H1 (cell line): ENCODE data around the gene DKKL1. TPM values are rescaled to one million over a fixed set of nuclear protein-coding genes. Genes with fewer than 3 reads are reported as not detected.

Experiments used
- CTCF ChIA-PET: fragments of 300-600 bp; sonication (Branson Sonifier 250); formaldehyde crosslinking; loops from one replicate; lab custom pipeline; 2021; ENCODE audit not compliant: partially characterized antibody; lab: Charles Lee
- POLR2A ChIA-PET: fragments of 300-600 bp; sonication (Branson Sonifier 250); formaldehyde crosslinking; loops from one replicate; lab custom pipeline; 2021; ENCODE audit warnings: inconsistent platforms; ENCODE audit not compliant: partially characterized antibody; lab: Charles Lee
- DNase-seq, 2 experiments: peaks; one replicate each; pipeline versions ENCODE4 v3.0.0 to v3.0.0-alpha.2; 2010 to 2022; ENCODE audit warnings: low spot score in 2 of 2, low read depth in 1 of 2, mixed read lengths in 1 of 2
- FAIRE-seq: peaks from 2 replicates; lab custom pipeline; 2011; peaks lifted over from hg19 to GRCh38; lab: Jason Lieb, UNC
- H2AFZ ChIP-seq: 2 replicates; pipeline ENCODE4 v1.8.1; 2012; ENCODE audit warnings: low read length, inconsistent platforms
- H2AK5ac ChIP-seq: 2 replicates; pipeline ENCODE4 v1.6.1; 2013; ENCODE audit warnings: low read depth, low read length
- H2BK120ac ChIP-seq: replicated peaks from 2 replicates; pipeline ENCODE3; 2013; ENCODE audit warnings: low read depth, low read length, inconsistent platforms
- H2BK12ac ChIP-seq: 2 replicates; pipeline ENCODE4 v1.6.1; 2013; ENCODE audit warnings: low read depth, low read length
- H2BK15ac ChIP-seq: 2 replicates; pipeline ENCODE4 v1.6.1; 2013; ENCODE audit warnings: low read length
- H2BK20ac ChIP-seq: 2 replicates; pipeline ENCODE4 v1.6.1; 2013; ENCODE audit warnings: low read length
- H2BK5ac ChIP-seq: 2 replicates; pipeline ENCODE4 v1.6.1; 2013; ENCODE audit warnings: low read depth, low read length
- H3K14ac ChIP-seq: 2 replicates; pipeline ENCODE4 v1.6.1; 2013; ENCODE audit warnings: inconsistent platforms; ENCODE audit not compliant: insufficient read length
- H3K18ac ChIP-seq: 2 replicates; pipeline ENCODE4 v1.6.1; 2013; ENCODE audit warnings: low read length; ENCODE audit errors: extremely low read depth
- H3K23ac ChIP-seq: 2 replicates; pipeline ENCODE4 v1.6.1; 2013; ENCODE audit warnings: inconsistent platforms; ENCODE audit not compliant: insufficient read length
- H3K23me2 ChIP-seq: 2 replicates; pipeline ENCODE4 v1.6.1; 2013; ENCODE audit warnings: low read depth, low read length
- H3K27ac ChIP-seq: 2 replicates; pipeline ENCODE4 v1.6.1; 2011; ENCODE audit warnings: low read depth, low read length, inconsistent platforms
- H3K27me3 ChIP-seq, 4 experiments: replicated peaks in 1 of 4; 1 replicate in 1 of 4; 2 replicates in 3 of 4; pipeline versions ENCODE4 v1.6.1 to v1.8.1; 2011 to 2013; ENCODE audit warnings: low read length in 3 of 4, mild to moderate bottlenecking in 3 of 4, inconsistent platforms in 2 of 4, mixed read lengths in 2 of 4, moderate library complexity in 1 of 4; ENCODE audit not compliant: control insufficient read depth in 3 of 4, insufficient read depth in 3 of 4; ENCODE audit errors: extremely low read depth in 1 of 4
- H3K36me3 ChIP-seq, 4 experiments: 2 replicates each; pipeline versions ENCODE4 v1.6.1 to v1.8.1; 2011 to 2013; ENCODE audit warnings: mild to moderate bottlenecking in 4 of 4, low read length in 3 of 4, moderate library complexity in 2 of 4, control low read depth in 1 of 4, inconsistent platforms in 1 of 4; ENCODE audit not compliant: insufficient read depth in 4 of 4, control insufficient read depth in 2 of 4
- H3K4ac ChIP-seq: replicated peaks from 2 replicates; pipeline ENCODE3; 2013; ENCODE audit warnings: low read length, low read depth, mixed read lengths, inconsistent platforms; ENCODE audit not compliant: insufficient read length
- H3K4me1 ChIP-seq, 4 experiments: replicated peaks in 1 of 4; 1 replicate in 1 of 4; 2 replicates in 3 of 4; pipeline versions ENCODE4 v1.6.1 to v1.8.1; 2011 to 2013; ENCODE audit warnings: low read length in 3 of 4, inconsistent platforms in 2 of 4, mixed read lengths in 1 of 4; ENCODE audit not compliant: insufficient read depth in 4 of 4, control insufficient read depth in 3 of 4
- H3K4me2 ChIP-seq, 2 experiments: 2 replicates each; pipeline versions ENCODE4 v1.6.1 to v1.8.1; 2011 to 2013; ENCODE audit warnings: low read depth in 2 of 2, low read length in 2 of 2, control low read depth in 1 of 2, inconsistent platforms in 1 of 2, mild to moderate bottlenecking in 1 of 2; ENCODE audit not compliant: insufficient read depth in 1 of 2
- H3K4me3 ChIP-seq, 4 experiments: fragments of 200-600, 300-600 bp in 1 of 4; sonication (generic), shearing (Covaris generic), sonication (Bioruptor Twin) in 1 of 4; 2 replicates each; pipeline versions ENCODE4 v1.5.1 to v1.8.1; 2011 to 2016; ENCODE audit warnings: low read length in 4 of 4, low read depth in 3 of 4, control low read depth in 2 of 4, inconsistent platforms in 2 of 4, mild to moderate bottlenecking in 2 of 4, mixed read lengths in 1 of 4, moderate library complexity in 1 of 4; ENCODE audit not compliant: insufficient read depth in 2 of 4; ENCODE audit errors: extremely low read depth in 1 of 4
- H3K56ac ChIP-seq: replicated peaks from 2 replicates; pipeline ENCODE3; 2013; ENCODE audit warnings: low read depth, mild to moderate bottlenecking, mixed read lengths, low read length, inconsistent platforms; ENCODE audit not compliant: insufficient read length
- H3K79me1 ChIP-seq: 2 replicates; pipeline ENCODE4 v1.6.1; 2013; ENCODE audit warnings: low read depth, low read length, control low read depth
- H3K79me2 ChIP-seq, 2 experiments: 2 replicates each; pipeline versions ENCODE4 v1.6.1 to v1.8.1; 2012 to 2013; ENCODE audit warnings: low read length in 2 of 2, mild to moderate bottlenecking in 2 of 2, inconsistent platforms in 1 of 2; ENCODE audit not compliant: insufficient read depth in 2 of 2, control insufficient read depth in 1 of 2
- H3K9ac ChIP-seq, 4 experiments: replicated peaks in 1 of 4; 1 replicate in 1 of 4; 2 replicates in 3 of 4; pipeline versions ENCODE4 v1.6.1 to v1.8.1; 2011 to 2013; ENCODE audit warnings: low read depth in 3 of 4, low read length in 3 of 4, control low read depth in 2 of 4, mild to moderate bottlenecking in 2 of 4, moderate library complexity in 2 of 4, inconsistent platforms in 1 of 4; ENCODE audit errors: extremely low read depth in 1 of 4
- H3K9me3 ChIP-seq, 2 experiments: 2 replicates each; pipeline versions ENCODE4 v1.6.1 to v1.8.1; 2012 to 2013; ENCODE audit warnings: mild to moderate bottlenecking in 2 of 2, moderate library complexity in 2 of 2, control low read depth in 1 of 2, inconsistent platforms in 1 of 2, low read depth in 1 of 2, low read length in 1 of 2, mixed read lengths in 1 of 2; ENCODE audit not compliant: insufficient read depth in 2 of 2
- H4K20me1 ChIP-seq, 2 experiments: replicated peaks in 1 of 2; 2 replicates each; pipeline versions ENCODE3 to v1.8.1; 2011 to 2013; ENCODE audit warnings: inconsistent platforms in 2 of 2, low read length in 2 of 2, mild to moderate bottlenecking in 1 of 2; ENCODE audit not compliant: insufficient read depth in 2 of 2, control insufficient read depth in 1 of 2
- H4K5ac ChIP-seq: 2 replicates; pipeline ENCODE4 v1.6.1; 2013; ENCODE audit warnings: low read length, low read depth, mixed read lengths, inconsistent platforms; ENCODE audit not compliant: insufficient read length
- H4K8ac ChIP-seq: 2 replicates; pipeline ENCODE4 v1.8.0; 2013; ENCODE audit warnings: mild to moderate bottlenecking, moderate library complexity, low read length, inconsistent platforms; ENCODE audit not compliant: insufficient read depth; ENCODE audit errors: extremely low read depth
- H4K91ac ChIP-seq: replicated peaks from 2 replicates; pipeline ENCODE3; 2013; ENCODE audit warnings: low read length, mixed read lengths, inconsistent platforms; ENCODE audit not compliant: insufficient read length
- CREB1 ChIP-seq: IDR thresholded peaks from 2 replicates; pipeline ENCODE4 v1.6.1; 2012; ENCODE audit warnings: inconsistent platforms
- KDM4A ChIP-seq: IDR thresholded peaks from one replicate; pipeline ENCODE4 v1.7.1; 2012; ENCODE audit warnings: low read depth, mild to moderate bottlenecking, moderate library complexity, low read length, inconsistent platforms; ENCODE audit not compliant: severe bottlenecking
- PHF8 ChIP-seq: fragments of 200-600 bp; sonication (generic); conservative IDR thresholded peaks from 2 replicates; pipeline ENCODE4 v1.7.1; 2012; ENCODE audit warnings: low read depth, mild to moderate bottlenecking, inconsistent platforms, low read length, moderate library complexity
- POLR2A ChIP-seq, 2 experiments: IDR thresholded peaks; 1 replicate in 1 of 2; 2 replicates in 1 of 2; pipeline ENCODE4 v1.6.1; 2011; ENCODE audit warnings: low read depth in 2 of 2, low read length in 2 of 2, mild to moderate bottlenecking in 2 of 2; ENCODE audit errors: control extremely low read depth in 1 of 2
- POLR2AphosphoS5 ChIP-seq: IDR thresholded peaks from 2 replicates; pipeline ENCODE4 v1.6.1; 2011; ENCODE audit warnings: low read depth, low read length
- SIN3A ChIP-seq, 2 experiments: IDR thresholded peaks in 1 of 2; conservative IDR thresholded peaks in 1 of 2; 2 replicates each; pipeline ENCODE4 v1.6.1; 2011 to 2012; ENCODE audit warnings: low read length in 2 of 2, improper control_type of control experiment in 1 of 2, low read depth in 1 of 2, mild to moderate bottlenecking in 1 of 2
- SIX5 ChIP-seq: IDR thresholded peaks from 2 replicates; pipeline ENCODE4 v1.6.1; 2011; ENCODE audit warnings: mild to moderate bottlenecking, low read depth, low read length
- TAF1 ChIP-seq: IDR thresholded peaks from 2 replicates; pipeline ENCODE4 v1.6.1; 2011; ENCODE audit warnings: mild to moderate bottlenecking, low read depth, low read length
- TBP ChIP-seq: IDR thresholded peaks from 2 replicates; pipeline ENCODE4 v1.6.1; 2011; ENCODE audit warnings: low read depth, low read length, improper control_type of control experiment
- WGBS, 2 experiments: shearing (Covaris generic) in 1 of 2; methylation state at CpG; one replicate each; pipeline versions ENCODE4 v1.1.6 to v1.1.7; 2013 to 2015; ENCODE audit warnings: low lambda C conversion rate in 2 of 2, mixed read lengths in 2 of 2, inconsistent platforms in 1 of 2, low coverage in 1 of 2, missing lambda C conversion rate in 1 of 2; ENCODE audit not compliant: insufficient replicate concordance in 2 of 2, insufficient coverage in 1 of 2, insufficient read length in 1 of 2; ENCODE audit errors: extremely low coverage in 1 of 2, missing lambda C conversion rate in 1 of 2; 5-methylcytosine and 5-hydroxymethylcytosine counted together
- polyA plus RNA-seq, 7 experiments: library from polyadenylated mRNA; depleted of rRNA in 3 of 7; stranded (reverse) in 5 of 7; unstranded in 2 of 7; fragments of >200 nt in 5 of 7; fragments of 200-250 nt in 2 of 7; gene quantifications; 1 replicate in 5 of 7; 2 replicates in 1 of 7; 4 replicates in 1 of 7; pipeline versions ENCODE4 v1.2.1 to v1.2.3, GENCODE V29; 2011 to 2013; ENCODE audit warnings: missing spikeins in 2 of 7, mixed read lengths in 2 of 7
- total RNA-seq: library from RNA; stranded (reverse); fragmentation: NEBNext Ultra II Directional; extraction: Animal tissue kit (Norgen Biotek cat#: 25700); gene quantifications from 2 replicates; pipeline ENCODE4 v1.2.1, GENCODE V29; 2021

The DKKL1 gene
- total and polyA plus RNA-seq, 2 of the 8 experiments (the other 6 are each of a cell fraction or from before 2014, with no cell fraction given): 2.6 to 6.8 TPM

DNA sequence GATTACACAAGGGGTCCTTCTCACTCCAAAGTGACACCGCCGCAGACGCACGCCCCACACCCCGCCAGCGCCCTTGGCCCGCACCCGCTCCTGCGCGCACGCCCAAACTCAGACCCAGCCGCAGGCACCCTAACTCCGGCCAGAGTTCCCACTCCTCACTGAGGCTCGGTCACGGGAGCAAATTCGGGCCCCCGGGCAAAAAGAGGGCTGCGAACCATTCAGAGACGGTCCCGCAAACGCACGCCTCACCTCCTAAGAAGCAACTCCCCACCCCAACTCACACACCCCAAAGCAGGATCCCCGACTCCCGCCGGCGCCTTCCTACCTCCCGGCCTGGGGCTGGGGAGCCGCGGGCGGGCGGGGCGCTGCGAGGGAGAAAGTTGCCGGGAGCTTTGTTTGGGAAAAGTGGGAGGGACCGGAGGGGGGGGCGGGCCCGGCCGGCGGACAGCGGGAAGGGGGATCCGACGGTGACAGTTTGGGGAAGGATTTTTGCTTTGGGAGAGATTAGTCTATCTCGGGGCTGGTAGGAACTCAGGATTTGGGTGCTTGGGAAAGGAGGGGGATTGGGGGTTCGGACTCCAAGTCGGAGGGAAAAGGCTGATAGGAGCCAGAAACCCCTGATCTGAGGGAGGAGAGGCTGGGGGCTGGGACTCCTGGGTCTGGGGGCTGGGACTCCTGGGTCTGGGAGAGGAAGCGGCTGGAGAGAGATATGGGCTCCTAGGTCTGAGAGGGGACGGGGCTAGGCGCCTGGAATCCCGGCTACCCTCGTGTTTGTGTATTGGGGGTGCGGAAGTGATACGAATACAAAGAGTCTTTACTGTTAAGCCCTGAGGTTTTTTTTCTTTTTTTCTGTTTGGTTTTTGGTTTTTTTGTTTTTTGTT, 1.4 kb upstream of the DKKL1 start, which contains the start of gene TEAD2:
Gene TEAD2 (minus strand): TSS at position 369 of the 881 bp plus-strand sequence. CDS start 2,341 bp downstream, outside the sequence.
- Histone ChIP-seq H2BK15ac (0 out of 2 replicates have a peak within 1 kb of the TSS, but pooled peaks have one; percentile 81), H4K20me1 (peaks cover 3% of the 10 kb centered on the region in 2 experiments), H2AFZ (no peak within 1 kb of the TSS), H3K79me2 (peaks cover 3 to 31% of the 10 kb centered on the region in 2 experiments; a peak in 3 of 4 replicates), H4K8ac (peak within 1 kb of the TSS; percentile 96; the same call in 1 of the 2 replicates), H4K91ac (peak within 1 kb of the TSS; percentile 95), H2BK20ac (no peak within 1 kb of the TSS), H3K23me2 (peaks cover 8% of the 10 kb centered on the region; the same call in 1 of the 2 replicates), H3K4me3 (peak within 1 kb of the TSS; percentile 92 to 95 (median 93)), H3K9ac (peak within 1 kb of the TSS; percentile 84 to 99 (median 97)), H3K23ac (no peak within 1 kb of the TSS), H2BK12ac (0 out of 2 replicates have a peak within 1 kb of the TSS, but pooled peaks have one; percentile 50), H2AK5ac (peak within 1 kb of the TSS; percentile 94; the same call in 1 of the 2 replicates), H3K4ac (peak within 1 kb of the TSS; percentile 98), H3K9me3 (no peaks in the 10 kb centered on the region), H2BK5ac (peak within 1 kb of the TSS; percentile 93), H3K27ac (peak within 1 kb of the TSS; percentile 94), H4K5ac (peak within 1 kb of the TSS; percentile 93), H3K14ac (no peak within 1 kb of the TSS), H3K56ac (peak within 1 kb of the TSS; percentile 96), H3K4me2 (peak within 1 kb of the TSS; percentile 79 to 91), H3K4me1 (peaks cover 0 to 16% (median 9%) of the 10 kb centered on the region in 4 experiments; a peak in 5 of 7 replicates), H3K36me3 (peaks cover 13 to 25% (median 16%) of the 10 kb centered on the region in 4 experiments), H3K79me1 (peaks cover 10% of the 10 kb centered on the region), H3K27me3 (no peaks in the 10 kb centered on the region), H3K18ac (peak within 1 kb of the TSS; percentile 100), H2BK120ac (peak within 1 kb of the TSS; percentile 67)
- TF ChIP-seq KDM4A: peak; percentile 37
- TF ChIP-seq POLR2A (IDR thresholded peaks at IDR 0.05; ENCODE audit: control extremely low read depth in 1 of 2, low read depth in 2 of 2, low read length in 2 of 2): peak in 1 of 2 experiments; percentile 74; a peak in 2 of 3 replicates
- TF ChIP-seq SIN3A (conservative IDR thresholded peaks at IDR 0.05 in 1 of 2, IDR thresholded peaks at IDR 0.05 in 1 of 2; ENCODE audit: low read depth in 1 of 2, low read length in 2 of 2): peak in 1 of 2 experiments; percentile 73; a peak in 2 of 4 replicates
- TF ChIP-seq PHF8: peak; percentile 77
- TF ChIP-seq CREB1: no peak
- TF ChIP-seq POLR2AphosphoS5: peak; percentile 71
- 0 out of 2 replicates have a peak, but pooled peaks have one; percentile 25 for TF ChIP-seq TBP
- TF ChIP-seq TAF1: peak; percentile 61
- no peak for TF ChIP-seq SIX5
- DNase-seq (peak in 1 of 2 experiments; percentile 79), FAIRE-seq (no peak)
- ChIA-PET CTCF (interaction anchor here (1.3 to 1.5 kb wide), 2 partner anchors 12 to 74 kb away, joined by 3 to 4 read pairs; no protein-coding TSS in a partner anchor), POLR2A (interaction anchor here (0.6 to 7.0 kb wide), 18 partner anchors 9 to 314 kb away, joined by 3 to 112 read pairs (median 3); partner anchors contain the start of genes ALDH16A1, CD37 and RPS11)
- 0% methylated on average over 39 of the region's 52 CpGs; no CpG with 5 or more reads in 1 of the 2 experiments for WGBS, 2 experiments
